ENCODE data around the gene SERGEF.

Gene SERGEF

DNA sequence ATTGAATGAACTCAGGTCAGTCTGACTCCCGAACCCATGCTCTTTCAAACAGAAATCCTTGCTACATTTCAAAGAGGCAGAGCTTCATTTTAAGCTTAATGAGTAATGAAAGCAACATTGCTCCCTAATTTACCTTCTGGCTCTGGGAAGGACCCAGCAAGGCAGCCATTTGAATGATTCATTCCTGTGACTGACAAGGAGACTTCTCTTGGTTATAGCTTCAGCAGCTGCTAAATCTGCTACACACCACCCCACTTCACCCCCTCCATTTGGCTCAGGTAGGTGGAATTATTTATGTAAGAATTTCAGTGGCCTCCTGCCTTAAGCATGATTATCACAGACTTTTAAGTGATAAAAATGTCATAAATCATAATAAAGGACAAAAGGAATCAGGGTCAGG is 160.6 kb downstream of the SERGEF start:
- no peak for DNase-seq

GRCh38 chr11:17851697-17852096 is 161.2 kb downstream of the SERGEF start:
- no peak for DNase-seq

DNA sequence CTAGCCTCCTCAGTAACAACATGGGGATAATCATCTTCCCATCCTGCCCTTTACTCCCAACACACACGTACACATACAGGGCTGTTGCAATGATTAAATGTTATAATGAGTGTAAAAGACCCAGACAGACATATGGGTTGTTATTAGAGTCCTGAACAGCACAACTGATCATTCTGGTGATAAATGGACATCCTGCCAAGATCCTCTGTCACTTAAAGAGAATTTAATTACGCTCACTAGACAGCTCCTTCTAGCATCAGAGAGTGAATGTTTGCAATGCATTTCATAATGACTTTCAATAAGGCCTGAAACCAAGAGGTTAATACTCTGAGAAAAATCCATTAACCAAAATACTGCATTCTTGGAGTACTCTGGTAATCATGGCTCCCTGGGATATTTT is 162.5 kb downstream of the SERGEF start:
- DNase-seq = no peak

DNA sequence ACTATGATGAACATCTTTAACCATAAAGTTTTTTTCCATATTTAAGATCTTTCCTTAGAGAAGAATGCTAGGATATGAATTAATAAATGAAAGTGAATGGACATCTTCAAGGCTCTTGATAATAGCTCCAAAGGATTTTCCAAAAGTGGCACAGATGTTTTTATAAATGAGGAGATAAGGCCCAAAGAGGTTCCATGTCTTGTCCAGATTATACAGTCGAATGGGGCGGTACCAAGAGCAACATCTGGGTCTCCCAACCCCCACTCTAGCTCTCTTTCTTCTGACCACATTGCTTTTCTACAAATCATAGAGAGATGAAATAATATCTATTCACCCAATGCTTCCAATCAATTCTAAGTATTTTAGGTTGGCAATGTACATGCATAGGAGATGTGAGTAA is 164.1 kb downstream of the SERGEF start:
- no peak for DNase-seq

DNA sequence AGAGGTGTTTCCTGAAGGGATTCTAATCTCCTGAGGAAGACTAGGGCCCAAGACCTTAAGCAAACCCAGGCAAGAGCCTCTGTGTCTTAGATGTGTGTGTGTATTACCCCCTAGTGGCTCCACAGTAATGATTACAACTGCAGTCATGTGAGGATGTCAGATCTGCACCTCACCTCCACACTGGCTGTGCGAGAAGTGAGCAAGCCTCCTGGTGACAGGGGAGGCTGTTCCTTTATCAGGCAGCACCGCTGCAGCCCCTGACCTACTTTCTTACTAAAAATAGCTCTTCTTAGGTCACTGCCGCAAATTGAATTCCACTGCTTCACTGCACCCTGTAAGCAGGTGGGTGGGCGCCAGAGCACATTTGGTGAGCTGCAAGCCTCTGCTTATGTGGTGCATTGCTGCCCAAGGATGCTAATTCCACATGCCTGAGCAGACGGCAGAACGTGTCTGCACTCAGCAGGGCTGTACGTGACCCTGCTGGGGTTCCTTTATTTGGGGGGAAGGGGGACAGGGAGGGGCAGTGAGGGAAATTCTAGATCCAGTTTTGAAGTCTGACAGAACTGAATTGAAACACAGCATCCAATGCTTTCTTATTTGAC is 165.9 kb downstream of the SERGEF start:
- no peak for DNase-seq

DNA sequence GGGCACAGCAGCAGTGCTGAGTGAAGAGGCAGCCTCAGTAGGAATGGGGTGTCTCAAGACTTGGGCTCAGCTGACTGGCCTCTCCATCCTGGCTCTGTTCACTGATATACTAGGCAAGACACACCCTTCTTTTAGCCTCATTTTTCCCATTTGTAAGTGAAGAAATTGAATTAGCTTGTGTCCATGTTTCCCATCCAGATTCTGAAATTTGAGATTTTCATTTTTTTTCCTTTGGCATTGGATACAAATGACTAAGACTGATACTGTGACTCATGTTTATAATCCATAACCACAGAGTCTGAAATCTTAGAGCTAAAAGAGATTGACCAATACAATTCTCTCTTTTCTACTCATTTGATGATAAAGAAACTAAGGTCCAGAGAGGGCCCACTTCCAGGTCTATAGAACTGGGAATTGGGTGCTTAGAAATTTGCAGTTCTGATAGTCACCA is 167.4 kb downstream of the SERGEF start:
- DNase-seq = no peak

DNA sequence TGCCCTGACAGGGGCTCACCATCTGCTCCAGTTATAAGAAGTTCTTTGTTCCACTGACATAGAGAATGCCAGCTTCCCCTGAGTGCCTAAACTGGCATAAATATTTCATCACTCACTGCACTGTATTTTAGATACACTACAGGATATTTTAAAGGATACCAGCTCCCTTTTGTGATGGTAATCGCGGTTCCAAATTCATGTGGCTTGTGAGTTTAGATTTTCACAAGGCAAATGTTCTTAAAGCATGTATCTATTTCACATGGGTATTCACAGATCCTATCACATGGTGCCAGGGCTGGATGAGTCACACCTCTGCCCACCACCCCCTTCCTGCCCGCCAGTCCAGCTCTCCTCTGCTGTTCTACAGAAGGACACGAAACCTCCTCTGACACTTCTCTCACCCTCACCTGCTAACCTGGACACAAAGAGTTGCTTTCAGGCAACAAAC is 172.7 kb downstream of the SERGEF start:
- no peak for DNase-seq

DNA sequence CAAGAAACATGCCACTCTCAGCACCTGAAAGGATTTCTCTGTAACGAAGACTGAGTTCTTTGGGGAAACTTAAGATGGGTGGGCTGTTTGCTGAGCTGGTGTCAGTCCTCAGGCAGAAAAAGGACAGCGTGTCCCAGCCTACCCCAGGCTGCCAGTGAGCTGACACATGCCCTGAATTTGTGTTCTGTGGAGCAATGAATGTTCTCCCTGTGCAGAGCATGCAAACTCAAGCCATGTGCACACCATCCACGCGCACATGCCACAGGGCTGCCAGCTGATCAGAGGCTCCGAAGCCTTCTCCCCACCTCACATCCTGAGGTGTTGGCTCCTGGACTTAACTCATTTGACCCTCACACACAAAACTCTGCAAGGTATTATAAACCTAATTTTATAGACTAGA is 173.4 kb downstream of the SERGEF start:
- DNase-seq = no peak

DNA sequence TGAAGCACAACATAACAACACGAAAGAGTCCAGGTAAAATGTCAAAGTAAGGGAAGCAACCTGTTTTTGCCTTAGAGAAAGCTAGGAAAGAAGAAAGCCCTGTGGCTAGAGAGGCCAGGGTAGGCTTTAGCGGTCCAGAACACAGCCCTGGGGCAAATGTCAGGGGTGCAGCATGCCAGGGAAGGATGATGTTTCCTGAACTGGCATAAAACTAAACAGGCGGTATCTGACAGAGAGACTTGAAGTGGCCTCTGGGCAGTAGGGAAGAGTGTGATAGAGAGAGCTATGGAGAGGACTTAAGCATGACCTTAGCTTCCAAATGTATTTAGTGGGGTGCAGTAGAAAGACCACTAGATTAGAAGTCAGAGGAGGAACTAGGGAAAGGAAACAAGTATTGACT is 174.7 kb downstream of the SERGEF start:
- DNase-seq = no peak

GRCh38 chr11:17831883-17832282 is 181.0 kb downstream of the SERGEF start:
- no peak for DNase-seq

DNA sequence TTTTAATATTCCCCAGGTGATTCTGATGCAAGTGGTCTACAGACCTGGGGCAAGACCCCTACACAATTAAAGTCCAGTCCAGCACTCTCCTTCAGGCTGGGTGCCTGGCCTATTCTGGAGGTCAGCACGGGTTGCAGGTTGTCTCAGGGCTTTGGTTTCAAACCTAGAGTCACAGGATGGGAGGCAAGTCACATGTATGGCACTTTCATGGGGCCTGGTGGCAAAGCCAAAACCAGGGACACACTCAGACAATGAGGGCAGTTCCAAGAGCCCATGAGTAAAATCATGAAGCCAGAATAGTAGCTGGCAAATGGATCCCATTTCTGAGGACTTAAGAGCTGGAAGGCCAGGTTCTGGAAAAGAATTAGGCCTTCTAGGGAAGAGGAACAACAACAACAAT is 181.6 kb downstream of the SERGEF start:
- DNase-seq = no peak

DNA sequence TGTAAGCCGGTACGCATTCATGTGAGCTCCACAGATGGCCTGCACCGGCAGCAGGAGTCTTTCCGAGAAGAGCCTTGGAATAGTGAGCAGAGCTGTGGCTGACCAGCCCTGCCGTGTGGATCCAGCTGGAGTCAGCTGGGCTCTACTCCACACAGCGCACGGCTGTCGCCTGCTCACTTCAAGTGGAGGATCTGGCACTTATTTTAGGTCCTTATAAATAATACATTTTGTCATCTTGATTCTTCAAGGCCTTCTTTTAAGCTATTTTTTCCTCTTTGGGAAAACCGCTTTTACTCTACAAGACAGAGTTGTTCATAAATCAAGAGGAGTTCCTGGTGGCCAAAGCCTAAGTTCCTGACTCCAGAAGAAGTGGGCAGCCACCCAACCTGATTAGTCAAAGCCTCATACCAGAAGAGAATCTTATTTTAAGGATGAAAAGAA is 184.5 kb downstream of the SERGEF start:
- DNase-seq = no peak

GRCh38 chr11:17827006-17827405 is 185.8 kb downstream of the SERGEF start:
- no peak for DNase-seq

- no peak for DNase-seq
These were observed 190.5 kb downstream of the SERGEF start for GRCh38 chr11:17822401-17822781.

DNA sequence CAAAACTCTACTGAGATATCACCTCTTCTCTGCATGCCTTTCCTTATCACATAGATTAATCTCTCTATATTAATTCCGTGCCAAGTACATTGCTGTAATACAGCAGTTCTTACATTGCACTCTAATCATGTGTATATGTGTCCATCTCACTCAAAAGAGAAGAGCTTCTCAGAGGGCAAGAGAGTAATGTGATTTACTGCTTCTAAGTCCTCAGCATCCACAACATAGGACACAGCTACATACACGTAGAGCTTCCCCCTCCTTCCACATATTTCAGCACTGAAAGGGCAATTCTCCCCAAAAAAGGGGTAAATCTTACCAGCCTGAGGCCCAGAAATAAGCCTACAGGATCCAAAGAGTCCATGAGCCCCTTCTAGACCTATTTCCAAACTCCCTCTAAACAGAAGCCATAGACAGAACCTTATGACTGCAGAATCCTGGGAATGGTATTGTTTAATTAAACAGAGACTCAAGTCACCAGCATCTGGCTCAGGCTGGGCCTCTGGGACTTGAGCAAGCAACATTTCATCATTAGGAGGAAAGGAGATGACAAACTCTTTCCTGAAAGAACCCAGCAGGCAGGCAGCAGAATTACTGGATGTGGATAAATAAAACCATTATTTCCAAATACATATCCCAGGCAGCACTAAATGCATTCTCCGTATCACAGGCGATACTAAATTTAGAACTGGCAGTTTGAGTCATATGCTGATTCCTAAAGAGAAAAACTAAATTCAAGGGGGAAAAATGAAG is 191.0 kb downstream of the SERGEF start:
- DNase-seq = no peak

DNA sequence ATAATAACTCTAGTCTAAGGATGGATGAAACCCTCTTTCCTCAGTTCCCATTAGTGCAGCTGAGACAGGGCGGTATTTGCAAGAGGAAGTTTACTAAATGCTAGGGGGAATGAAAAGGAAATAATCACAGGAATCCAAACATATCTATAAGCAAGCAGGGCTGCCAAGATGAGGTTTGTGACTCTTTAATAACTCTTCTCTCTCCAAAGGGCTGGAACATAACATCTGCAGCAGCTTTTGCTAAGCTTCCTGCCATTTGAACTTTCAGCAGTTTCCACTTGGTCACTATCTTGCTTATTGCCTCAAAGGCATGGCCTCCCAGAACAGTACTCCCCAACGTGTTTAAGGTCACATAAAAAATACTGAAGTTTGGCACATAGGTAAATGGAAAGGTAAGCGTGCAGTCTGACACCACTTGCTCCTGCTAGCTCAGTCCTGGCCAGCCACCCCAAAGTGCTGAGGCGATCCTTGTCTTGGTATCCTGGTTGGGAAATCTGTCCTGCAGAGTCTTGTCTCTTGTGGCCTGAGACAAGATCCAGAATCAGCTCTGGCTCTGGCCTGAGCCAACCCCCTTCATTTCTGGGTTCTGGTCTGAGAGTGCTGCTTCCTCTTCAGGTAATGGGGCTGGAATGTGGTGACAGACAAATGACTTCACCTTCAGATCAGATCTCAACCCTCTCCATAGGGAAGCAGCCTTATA is 196.5 kb downstream of the SERGEF start:
- no peak for DNase-seq

DNA sequence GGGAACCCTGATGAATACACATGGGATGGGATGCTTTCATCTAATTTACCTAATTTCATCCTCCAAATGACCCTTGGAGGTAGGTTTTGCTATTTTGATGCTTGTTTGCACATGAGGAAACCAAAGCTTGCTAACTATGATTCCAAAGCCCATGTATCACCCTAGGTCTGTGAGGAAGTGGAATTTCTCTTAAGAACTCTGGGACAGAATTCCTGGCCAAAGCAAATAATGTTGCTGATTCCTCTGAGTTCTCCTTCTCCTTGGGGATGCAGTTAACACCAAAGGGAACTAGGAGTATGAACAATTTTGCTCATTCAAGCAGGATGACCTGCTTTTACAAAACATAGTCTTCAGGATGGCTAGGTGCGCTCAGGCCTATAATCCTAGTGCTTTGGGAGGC is 198.3 kb downstream of the SERGEF start:
- DNase-seq = no peak

DNA sequence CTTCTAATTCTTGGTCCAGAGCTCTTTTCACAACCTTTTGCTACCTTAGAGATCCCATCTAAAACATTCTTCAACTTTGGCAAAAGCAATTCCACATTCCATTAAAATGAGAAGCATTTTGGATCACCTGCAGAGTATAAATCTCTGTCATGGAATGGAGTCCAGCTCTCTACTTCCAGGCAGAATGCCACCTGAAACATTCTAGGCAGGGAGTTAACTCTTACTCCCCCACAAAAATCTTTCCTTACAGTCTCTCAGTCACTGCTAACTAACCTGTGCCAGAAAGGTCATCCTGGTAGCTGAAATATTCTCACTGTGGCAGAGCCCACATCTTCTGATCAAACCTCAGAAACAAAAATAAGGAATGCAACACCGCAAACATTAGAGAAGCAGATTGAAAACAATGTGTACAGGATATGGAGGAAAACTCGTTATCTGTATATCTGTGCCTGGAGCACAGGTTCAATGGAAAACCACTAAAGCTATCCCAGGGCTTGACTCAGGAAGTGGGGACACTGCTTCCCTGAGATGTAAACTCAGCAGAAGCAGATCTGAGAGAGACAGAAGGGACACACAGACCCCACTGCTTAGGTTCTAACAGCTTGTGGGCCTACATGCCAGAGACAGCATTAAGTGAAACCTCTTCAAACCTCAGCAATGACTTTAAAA is 199.3 kb downstream of the SERGEF start:
- DNase-seq = no peak

GRCh38 chr11:17812865-17813187 is 200.0 kb downstream of the SERGEF start:
- no peak for DNase-seq

DNA sequence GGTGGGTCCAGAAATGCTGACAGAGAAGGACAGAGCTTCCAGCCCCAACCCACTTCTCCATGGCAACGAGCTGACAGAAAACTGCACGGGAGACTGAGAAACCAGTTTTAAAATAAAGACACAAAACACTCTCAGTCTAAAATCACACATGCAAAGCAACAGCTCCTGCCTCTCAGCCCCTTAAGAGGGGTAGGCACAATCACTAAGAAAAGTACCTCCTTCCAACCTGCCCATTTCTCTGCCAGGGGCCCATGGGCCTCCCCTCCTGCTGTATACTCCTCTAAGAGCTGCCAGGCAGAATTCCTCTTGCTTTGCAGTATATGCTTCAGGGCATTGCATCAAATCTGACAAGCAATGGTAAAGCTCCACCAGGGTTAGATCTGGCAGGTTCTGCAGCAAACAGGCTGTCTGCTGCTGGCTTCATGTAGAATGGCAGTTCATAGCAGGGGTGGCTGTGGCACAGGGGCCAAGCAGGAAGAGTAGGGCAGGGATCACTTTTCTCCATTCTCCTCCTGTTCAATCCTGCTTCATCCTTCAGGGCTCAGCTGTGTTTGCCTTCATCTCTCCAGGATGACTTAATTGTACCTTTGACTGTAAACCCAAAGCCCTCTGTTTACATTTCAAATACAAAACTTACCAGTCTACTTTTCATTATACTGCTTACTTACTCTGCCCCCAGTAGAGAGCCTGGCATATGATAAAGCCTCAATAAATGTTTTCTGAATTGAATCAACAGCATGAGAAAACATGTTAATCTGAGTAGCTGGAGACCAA is 200.6 kb downstream of the SERGEF start:
- no peak for DNase-seq

DNA sequence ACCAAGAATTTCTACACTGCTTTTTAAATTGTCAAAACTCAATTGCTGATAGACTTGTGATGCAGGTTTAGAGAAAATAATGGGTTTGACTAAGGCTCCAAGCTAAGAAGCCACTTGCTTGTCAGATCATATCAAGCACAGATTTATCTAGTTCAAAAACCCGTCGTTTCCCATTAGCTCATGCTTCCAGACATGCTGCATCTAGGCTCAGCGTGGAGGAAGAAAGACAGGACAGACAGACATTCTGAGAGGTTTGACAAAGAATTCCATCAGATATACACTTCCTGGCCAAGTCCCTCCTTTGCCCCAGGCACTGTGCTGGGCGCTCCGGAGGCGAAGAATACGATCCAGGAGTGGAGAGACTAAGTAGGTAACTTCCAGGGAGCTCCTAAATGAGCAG is 201.5 kb downstream of the SERGEF start:
- no peak for DNase-seq

DNA sequence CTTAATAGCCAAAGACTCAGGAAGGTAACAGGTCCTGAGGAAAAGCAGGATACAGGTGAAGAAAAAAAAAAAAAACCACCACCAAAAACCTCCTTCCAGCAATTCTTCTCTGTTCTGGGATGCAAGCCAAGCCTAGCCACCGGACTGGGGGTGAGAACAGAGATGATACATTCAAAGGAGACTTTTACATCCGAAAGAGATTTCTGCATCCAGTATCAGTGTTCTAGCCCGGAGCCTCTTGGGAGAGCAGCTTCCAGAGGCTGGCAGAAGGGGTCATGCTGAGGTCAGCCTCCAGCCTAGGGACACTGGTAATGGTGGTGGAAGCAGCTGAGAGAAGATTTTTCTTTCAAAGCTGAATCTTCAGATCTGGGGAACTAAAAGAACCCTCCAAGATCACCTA is 202.1 kb downstream of the SERGEF start:
- DNase-seq = no peak

DNA sequence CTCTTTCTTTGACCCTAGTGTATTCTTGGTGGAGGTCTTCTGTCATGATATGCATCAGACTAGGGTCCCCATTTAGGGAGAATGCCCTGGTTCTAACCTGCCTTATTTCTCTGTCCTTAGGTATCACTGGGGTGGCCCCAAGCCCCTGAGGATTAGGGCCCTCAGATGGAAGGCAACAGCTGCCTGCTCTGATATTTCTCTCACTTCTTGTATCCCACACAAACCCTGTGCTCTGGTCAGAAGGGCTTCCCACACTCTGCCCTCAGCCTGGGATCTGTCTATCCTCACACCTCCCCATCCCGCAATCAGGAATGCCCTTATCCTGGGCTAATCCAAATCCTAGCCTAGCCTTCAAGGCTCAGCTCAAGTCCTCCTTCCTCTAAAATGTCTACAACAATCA is 202.8 kb downstream of the SERGEF start:
- no peak for DNase-seq

All from activated gamma-delta T cell (primary cell).